AG04450 (cell line): Measurements from ENCODE around the gene ADAMTSL1. TPM values are rescaled to one million over a fixed set of nuclear protein-coding genes. Genes with fewer than 3 reads are reported as not detected.
"Not testable (repeated sequence)": the region's sequence is repeated elsewhere in the genome, so short reads cannot be mapped to it uniquely, and the experiment has no call there.

ENCODE experiments used
- CTCF ChIA-PET: fragments of 300-600, 350-600 bp; formaldehyde crosslinking; extraction: SDS; loops from one replicate; lab custom pipeline; 2022; ENCODE audit warnings: antibody characterized with exemption, inconsistent platforms; lab: Charles Lee
- POLR2A ChIA-PET: fragments of 350-600 bp; formaldehyde crosslinking; extraction: SDS; loops from one replicate; lab custom pipeline; 2021; ENCODE audit warnings: antibody characterized with exemption, inconsistent platforms; lab: Yijun Ruan, JAX
- DNase-seq: peaks from one replicate; pipeline ENCODE4 v3.0.0-alpha.2; 2011; ENCODE audit warnings: low read depth, low spot score
- H3K27ac ChIP-seq: one replicate; pipeline ENCODE4 v1.5.1; 2012; ENCODE audit warnings: low read depth, low read length, control low read depth
- H3K27me3 ChIP-seq: one replicate; pipeline ENCODE4 v1.6.0; 2012; ENCODE audit warnings: low read length; ENCODE audit not compliant: control insufficient read depth, insufficient read depth
- H3K4me3 ChIP-seq: 2 replicates; pipeline ENCODE4 v1.5.1; 2011; ENCODE audit warnings: mild to moderate bottlenecking, low read depth, low read length, control low read depth
- H3K9me3 ChIP-seq: 2 replicates; pipeline ENCODE4 v1.5.1; 2012; ENCODE audit warnings: low read length; ENCODE audit not compliant: control insufficient read depth, insufficient read depth
- polyA plus RNA-seq: library from polyadenylated mRNA; depleted of rRNA; stranded (reverse); fragments of >200 nt; gene quantifications from 2 replicates; pipeline ENCODE4 v1.2.3, GENCODE V29; 2011
- TF ChIP-seq, protein P1 (sequence below): IDR thresholded peaks from 2 replicates; pipeline ENCODE4 v1.5.1; 2011; ENCODE audit warnings: low read depth, low read length, control low read depth, inconsistent platforms

ADAMTSL1 gene
- polyA plus RNA-seq, 1 experiment = 22.2 TPM

DNA sequence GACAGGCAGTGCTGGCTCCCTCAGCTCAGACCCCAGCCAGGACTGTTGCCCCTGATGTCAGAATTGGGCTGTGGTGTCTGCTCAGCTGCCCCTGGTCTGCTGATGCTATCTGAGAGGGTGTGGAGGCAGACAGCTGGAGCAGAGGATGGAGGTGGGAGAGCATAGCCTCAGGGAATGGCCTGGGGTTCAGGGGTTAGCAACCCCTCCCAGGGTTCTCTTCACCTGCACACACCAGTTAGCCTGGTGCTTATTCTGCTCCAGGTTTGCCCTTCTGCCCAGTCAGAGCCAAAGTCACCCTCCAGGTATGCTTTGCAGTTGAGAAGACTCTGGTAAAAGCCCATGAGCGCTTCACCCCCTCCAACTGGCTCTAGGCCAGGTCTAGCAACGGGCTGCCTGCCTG lies 449.2 kb downstream of the ADAMTSL1 start:
- TF ChIP-seq, protein P1, sequence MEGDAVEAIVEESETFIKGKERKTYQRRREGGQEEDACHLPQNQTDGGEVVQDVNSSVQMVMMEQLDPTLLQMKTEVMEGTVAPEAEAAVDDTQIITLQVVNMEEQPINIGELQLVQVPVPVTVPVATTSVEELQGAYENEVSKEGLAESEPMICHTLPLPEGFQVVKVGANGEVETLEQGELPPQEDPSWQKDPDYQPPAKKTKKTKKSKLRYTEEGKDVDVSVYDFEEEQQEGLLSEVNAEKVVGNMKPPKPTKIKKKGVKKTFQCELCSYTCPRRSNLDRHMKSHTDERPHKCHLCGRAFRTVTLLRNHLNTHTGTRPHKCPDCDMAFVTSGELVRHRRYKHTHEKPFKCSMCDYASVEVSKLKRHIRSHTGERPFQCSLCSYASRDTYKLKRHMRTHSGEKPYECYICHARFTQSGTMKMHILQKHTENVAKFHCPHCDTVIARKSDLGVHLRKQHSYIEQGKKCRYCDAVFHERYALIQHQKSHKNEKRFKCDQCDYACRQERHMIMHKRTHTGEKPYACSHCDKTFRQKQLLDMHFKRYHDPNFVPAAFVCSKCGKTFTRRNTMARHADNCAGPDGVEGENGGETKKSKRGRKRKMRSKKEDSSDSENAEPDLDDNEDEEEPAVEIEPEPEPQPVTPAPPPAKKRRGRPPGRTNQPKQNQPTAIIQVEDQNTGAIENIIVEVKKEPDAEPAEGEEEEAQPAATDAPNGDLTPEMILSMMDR = no peak
- ChIA-PET POLR2A (no interaction called here), CTCF (no interaction called here)

DNA sequence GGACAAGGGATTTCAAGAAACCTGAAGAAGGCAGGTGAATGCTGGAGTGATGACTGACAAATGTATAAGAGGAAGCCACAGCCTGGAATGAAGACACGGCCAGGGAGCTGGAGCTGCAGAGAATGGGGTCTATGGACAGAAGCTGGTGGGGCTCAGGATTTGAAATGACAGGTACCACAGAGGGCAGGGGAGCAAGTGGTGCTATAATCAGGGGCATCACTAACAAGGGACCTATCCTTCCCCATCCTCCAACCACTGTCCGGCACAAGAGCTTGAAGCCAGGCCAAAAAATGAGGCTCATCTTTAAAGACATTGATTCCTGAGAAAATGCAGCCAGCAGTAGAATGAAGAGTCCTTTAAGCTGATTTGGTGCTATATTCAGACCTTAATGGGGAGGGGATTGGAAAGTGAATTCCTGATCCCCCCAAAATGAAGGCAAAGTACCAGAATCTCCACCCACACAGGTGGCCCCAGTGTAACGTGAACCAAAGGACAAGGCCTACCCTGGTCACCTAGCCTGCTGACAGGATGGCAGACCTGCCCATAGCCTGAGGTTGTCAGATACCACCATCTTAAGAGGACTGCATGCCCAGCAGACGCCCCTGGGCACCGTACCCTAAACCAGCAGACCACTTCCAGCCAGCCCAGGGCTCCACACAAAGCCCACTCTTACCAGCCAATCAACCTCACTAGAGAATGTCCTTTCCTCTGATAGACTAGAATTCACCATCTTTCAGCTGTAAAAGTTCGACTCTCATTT lies 449.9 kb downstream of the ADAMTSL1 start:
- CTCF ChIA-PET = no interaction called here
- Histone ChIP-seq H3K9me3 (no peaks in the 10 kb centered on the region), H3K27ac (no peak overlapping the region), H3K27me3 (no peaks in the 10 kb centered on the region), H3K4me3 (no peak overlapping the region)
- POLR2A ChIA-PET = no interaction called here
- DNase-seq = no peak
- TF ChIP-seq, protein P1 = no peak

More for the DNA sequence above, 449.2 kb downstream of the ADAMTSL1 start:
- no peak overlapping the region for H3K27ac ChIP-seq
- H3K9me3 ChIP-seq = no peaks in the 10 kb centered on the region
- no peak for DNase-seq
- no peaks in the 10 kb centered on the region for H3K27me3 ChIP-seq
- H3K4me3 ChIP-seq = no peak overlapping the region

DNA sequence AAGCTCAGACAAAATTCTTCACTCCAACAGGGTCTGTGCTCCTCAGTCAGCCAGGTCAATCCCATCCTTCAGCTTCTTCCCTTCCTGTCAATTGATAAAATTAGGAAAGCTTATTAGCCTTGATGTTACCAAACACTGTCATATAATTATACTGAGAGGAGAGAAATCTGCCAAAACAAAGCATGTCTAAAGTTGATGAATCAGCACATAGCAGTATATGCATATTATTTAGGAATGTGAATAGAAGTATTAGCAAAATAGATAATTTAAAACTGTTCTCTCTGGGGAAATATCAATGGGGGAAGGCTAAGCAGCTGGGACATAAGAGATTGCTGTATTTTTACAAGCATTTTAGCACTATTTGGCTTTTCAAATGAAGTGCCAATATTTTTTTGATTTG lies 451.9 kb downstream of the ADAMTSL1 start:
- Histone ChIP-seq H3K27ac (no peak overlapping the region), H3K4me3 (no peak overlapping the region), H3K9me3 (no peaks in the 10 kb centered on the region), H3K27me3 (no peaks in the 10 kb centered on the region)
- ChIA-PET CTCF (interaction anchor here (0.6 kb wide), 1 partner anchor 111 kb away, joined by 3 read pairs; no protein-coding TSS in a partner anchor), POLR2A (no interaction called here)
- DNase-seq = no peak
- TF ChIP-seq, protein P1 = no peak

DNA sequence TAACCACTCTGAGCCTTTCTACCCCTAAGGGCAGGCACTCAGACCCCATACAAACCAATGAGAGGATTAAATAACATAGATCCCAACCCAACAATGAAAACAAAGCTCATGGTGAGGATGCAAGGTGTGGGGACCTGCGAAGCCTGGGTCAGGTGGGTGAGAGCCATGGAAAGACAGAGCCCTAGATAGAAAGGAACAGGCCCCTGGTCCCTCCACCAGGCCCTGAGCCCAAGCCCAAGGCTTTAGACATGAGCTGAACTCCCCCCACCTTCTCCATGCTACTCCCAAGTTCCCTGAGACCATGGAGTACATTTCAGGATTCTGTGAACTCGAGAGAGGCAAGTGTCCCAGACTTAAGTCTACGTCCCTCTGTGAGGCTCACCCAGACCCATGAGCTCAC lies 452.6 kb downstream of the ADAMTSL1 start:
- TF ChIP-seq, protein P1 = no peak
- CTCF ChIA-PET = interaction anchor here (0.5 to 0.6 kb wide), 2 partner anchors 112 to 310 kb away, joined by 3 to 4 read pairs; no protein-coding TSS in a partner anchor
- Histone ChIP-seq H3K4me3 (no peak overlapping the region), H3K27me3 (no peaks in the 10 kb centered on the region), H3K27ac (no peak overlapping the region), H3K9me3 (no peaks in the 10 kb centered on the region)
- DNase-seq = no peak
- POLR2A ChIA-PET = no interaction called here

DNA sequence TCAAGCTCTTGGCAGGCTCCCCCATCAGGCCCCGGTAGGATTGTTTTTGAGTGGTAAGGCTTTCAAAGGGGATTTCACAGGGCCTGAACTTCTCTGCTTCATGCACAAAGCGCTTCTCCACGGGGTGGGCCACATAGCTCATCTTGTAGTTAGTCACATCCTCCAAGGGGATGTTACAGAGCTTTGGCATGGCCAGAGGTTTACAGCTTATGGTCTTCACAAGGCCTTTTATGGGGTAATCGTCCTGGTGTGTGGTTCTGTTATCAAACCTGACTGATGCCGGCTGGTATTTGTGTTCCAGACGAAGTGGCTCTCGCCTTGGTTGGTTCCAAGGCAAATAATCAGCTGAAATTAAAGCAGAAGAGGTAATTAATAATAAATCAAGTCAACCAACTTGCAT lies 454.8 kb downstream of the ADAMTSL1 start:
- Histone ChIP-seq H3K27ac (no peak overlapping the region), H3K4me3 (no peak overlapping the region), H3K9me3 (no peaks in the 10 kb centered on the region), H3K27me3 (peaks cover 2% of the 10 kb centered on the region)
- DNase-seq = no peak
- ChIA-PET CTCF (no interaction called here), POLR2A (no interaction called here)
- TF ChIP-seq, protein P1 = no peak

DNA sequence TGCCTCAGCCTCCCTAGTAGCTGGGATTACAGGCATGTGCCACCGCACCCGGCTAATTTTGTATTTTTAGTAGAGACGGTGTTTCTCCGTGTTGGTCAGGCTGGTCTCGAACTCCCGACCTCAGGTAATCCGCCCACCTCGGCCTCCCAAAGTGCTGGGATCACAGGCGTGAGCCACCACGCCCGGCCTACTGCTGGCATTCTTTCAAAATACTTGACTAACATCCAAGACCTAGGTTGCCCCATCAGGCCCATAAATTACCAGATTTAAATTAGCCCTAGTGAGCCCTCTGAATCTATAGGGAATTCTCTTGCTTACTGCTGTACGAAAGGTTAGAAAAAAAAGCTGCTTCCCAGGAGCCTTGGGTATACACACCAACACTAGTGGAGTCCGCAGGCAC lies 456.7 kb downstream of the ADAMTSL1 start:
- H3K27ac ChIP-seq, H3K9me3 ChIP-seq, CTCF ChIA-PET, H3K4me3 ChIP-seq, POLR2A ChIA-PET, H3K27me3 ChIP-seq, DNase-seq: not testable (repeated sequence)
